Activated CD8-positive, alpha-beta memory T cell treated with anti-CD3 and anti-CD28 coated beads for 24 hours (primary cell): ENCODE data around the gene STXBP6.

Experiments used
- DNase-seq: peaks from one replicate; pipeline ENCODE4 v3.0.0-alpha.2; 2020

Gene STXBP6

DNA sequence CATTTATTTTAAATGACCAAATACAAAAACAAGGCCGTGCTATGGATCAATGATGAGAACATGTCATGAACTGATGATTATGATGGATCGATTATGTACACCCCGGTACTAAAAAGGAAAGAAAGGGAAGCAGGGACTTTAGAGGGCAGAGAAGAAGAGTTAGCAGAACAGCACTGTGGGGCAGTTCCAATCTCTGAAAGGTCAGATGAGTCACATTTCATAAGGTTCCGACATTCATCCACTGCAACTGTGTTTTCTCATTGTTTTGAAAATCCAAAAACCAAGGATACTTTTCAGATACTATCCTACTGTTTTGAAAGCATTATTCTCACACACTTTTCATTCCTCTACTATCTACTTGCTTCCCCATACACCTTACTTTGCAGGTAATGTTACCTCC, 169.3 kb downstream of the STXBP6 start:
- no peak for DNase-seq

DNA sequence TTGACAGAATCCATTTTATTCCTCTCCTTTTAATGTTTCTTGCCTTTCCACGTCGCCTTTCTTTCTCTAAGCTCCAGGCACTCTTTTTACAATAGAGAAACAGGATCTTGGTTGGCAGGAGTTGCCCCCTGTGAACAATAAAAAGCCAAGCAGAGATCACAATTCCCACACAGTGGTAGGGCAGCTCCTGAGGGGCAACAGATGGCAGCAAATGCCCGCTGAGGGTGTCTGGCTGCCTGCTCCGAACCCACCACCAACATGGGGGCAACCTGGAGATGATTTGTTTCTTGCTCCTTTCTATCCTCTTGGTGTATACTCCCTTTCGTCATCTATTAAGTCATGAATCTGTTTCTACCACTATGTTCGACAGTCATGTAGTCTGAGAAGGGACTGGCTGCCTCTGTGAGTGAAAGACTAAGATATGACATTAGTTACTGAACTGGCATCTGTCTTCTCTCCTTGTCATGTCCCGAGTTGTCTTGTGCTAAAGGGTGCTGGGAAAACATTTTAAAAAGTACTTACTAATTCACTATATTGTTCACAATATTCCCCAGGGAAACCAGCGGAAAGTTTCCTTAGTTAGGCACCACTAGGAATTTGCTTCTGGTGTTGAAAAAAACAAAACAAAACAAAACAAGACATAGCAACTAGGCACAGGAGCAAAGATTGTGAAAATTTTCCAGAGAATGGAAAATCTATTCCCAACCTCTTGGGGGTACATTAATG, 170.1 kb downstream of the STXBP6 start:
- DNase-seq: no peak

DNA sequence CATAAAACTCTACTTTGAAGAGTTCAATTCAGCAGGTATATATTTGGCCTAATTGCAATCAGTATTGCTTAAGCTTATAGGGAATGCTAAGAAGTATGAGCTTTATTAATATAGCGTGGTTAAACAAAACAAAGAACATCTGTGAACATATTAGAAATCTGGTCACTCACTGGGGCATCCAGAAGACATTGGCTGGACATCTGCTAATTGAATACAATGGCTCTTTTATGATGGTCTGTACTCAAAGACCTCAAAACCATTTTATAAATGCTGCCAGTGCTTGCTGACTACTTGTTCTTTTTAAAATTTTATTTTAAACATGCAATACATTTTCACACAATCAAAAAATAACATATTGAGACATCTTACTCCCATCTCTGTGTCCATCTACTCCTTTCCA, 173.0 kb downstream of the STXBP6 start:
- no peak for DNase-seq

DNA sequence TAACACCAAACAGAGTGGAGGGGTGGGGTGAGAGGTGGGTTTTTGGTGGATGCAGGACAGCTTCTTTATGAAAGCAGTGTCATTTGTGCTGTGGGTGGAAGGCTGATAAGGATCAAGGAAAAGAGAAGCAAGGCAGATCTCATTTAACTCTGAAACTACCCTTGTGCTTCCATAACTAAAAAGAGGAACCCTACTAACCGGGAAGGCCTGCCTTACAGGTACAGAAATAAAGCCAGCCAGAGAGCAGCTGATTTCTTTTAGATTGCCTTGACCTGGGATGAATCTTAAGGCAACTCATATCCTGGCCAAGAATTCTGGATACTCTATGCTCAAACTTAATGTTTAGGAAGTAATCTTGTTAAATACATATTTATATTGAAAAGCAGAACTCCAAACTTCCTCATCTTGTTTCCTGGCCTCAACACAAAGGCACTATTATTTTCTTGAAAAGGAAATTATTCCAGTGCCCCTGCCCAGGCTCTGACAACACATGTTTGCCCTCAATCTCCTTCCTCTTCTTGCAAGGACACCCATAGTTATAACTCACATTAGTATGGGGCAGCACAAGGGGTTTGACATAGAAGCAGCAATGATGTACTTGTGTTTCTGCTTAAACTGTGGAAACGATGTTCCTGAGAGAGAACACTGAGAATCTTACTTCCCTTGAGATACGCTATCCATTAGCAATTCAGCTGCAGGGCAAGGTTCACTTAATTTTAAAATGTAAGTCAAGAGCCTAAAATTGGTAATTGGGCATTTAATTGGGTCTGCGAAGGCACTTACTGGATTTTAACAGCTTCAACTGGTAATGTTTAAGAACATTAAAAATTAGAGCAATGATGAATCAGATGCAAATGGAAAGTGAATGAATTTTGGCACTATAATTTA, 173.7 kb downstream of the STXBP6 start:
- DNase-seq: no peak

DNA sequence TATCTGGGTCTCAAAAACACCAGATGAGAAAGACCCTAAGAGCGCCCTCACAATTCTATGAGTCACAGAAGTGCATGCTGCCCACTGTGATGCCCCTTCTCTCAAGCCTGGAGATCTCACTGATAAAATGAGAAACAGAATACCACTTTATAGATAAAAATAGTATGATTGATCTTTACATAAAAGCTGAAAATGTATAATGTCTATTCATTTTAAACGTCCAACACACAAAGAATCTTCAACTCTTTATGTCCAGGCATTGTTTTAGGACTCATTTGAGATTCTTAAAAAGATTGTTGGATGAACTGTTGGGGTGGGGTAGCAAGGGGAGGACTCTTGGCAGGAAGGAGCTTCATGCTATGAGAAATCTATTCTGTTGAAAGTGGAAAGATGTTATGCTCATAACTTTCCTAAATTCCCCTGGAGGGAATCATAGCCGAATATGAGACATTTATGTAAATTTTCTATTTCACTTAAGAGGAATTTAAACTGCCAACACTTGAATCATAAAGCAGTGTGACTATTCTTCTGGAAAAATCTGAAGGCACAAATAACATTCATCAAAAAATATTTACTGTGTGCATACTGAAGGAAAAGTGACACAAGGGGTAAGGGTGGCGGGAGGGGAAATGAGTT, 174.6 kb downstream of the STXBP6 start:
- no peak for DNase-seq

DNA sequence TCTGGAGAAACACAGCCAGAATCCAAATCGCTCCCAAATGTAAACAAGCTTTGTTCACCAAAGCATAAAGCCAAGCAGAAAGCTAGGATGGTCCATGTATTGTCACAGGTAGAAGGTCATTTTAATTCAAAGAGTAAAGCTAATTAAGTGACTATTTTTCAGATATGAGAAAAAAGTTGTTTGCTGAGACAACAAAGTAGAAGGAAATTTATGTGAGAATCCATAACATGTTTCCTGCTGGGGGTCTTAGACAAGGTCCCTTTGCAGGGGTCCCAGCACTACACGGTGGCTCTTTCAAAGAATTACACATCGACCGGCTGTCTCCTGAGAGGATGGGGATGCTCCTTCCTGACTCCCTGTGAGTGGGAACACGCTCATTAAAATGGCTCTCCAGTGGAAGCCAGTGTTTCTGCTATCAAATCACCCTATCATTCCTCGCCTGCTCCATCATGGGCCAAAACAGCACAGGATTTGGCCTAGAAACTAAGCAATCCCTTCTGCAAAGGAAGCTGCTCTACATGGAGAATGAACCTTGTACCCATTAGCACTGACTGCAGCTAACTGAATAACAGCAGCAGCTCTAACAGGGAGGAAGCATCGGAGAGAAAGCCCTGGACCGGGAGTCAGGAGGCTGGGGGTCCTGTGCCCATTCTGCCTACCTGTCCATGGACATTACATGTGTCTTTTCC, 175.3 kb downstream of the STXBP6 start:
- no peak for DNase-seq

DNA sequence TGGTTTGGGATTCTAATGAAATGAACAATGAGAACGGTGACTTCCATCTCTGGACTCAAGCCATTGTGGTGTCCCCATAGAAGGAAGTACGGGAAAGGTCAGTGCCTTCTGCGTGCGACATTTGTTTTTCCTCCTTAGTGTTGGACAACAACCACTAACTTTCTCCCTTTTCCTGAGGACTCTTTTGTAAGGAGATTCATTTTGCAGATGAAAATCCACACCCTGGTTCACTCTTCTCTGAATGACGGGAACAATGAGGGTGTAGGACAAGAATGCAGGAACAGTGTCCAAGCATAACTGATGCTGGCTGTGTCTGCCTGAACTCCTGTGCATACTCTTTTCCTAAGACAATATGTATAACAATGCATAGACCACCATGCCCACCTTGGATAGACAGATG, 176.4 kb downstream of the STXBP6 start:
- no peak for DNase-seq

DNA sequence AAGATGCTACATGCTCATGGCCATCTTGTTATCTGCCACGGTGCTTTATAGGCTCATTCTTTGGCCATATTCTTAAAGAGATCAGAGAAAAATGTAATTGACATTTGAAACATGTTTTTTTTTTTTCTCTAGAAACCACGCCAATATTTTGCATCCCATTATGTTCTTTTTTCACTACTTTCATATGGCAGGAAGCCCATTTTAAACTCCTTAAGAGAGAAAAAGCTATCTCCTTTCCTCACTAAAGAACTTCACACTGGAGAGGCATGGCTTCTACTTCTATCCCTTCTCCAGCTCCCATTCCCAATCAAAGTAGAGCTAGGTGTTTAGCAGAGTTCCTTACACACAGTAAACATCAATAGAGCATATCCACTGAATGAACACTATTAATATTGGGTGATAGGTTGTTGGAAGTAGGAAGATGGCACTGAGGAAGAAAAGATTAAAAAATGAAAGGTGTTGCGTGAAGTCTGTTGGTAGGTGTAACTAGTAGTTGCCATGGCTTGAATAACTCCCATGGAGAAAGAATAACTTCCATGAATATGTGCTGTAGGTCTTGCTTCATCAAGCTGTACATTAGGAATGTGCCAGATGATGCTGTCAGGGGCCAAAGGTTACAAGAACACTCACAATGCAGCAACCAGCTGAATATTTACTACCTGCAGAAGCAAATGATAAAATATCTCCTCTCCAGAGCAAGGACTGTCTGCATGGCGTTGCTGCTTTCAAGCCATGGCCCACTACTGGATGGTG, 178.8 kb downstream of the STXBP6 start:
- DNase-seq: no peak

DNA sequence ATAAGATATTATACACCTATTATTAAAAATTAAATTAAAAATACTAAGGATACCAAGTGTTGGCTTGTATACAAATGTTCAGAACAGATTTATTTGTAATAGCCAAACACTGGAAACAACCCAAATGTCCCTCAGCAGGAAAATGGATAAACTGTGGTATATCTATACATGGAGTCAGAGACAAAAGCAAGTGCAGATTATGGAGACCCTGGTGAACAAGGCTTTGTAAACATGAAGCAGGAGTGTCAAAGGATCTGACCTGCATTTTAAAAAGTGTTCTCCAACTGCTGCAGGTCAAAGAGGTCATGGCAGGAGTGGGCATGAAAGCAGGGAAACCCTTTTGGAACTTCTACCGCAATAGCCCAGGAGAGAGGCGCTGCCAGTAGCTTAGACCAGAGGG, 181.6 kb downstream of the STXBP6 start:
- DNase-seq: no peak

DNA sequence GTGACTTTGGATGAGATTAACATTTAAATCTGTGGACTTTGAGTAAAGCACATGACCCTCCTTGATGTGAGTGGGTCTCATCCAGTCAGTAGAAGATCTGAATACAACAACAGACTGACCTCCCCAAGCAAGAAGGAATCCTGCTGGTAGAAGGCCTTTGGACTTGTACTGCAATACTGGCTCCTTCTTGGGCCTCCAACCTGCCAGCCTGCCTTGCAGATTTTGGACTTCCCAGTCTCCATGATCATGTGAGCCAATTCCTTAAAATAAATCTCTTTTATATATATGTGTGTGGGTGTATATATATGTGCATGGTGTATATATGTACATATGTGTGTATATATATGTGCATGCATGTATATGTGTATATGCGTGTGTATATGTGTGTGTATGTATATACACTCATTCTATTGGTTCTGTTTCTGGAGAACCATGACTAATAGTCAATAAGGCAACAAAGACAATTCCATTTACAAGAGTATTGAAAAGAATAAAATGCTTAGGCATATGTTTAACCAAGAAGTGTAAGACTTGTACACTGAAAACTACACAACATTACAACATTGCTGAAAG, 183.8 kb downstream of the STXBP6 start:
- no peak for DNase-seq

DNA sequence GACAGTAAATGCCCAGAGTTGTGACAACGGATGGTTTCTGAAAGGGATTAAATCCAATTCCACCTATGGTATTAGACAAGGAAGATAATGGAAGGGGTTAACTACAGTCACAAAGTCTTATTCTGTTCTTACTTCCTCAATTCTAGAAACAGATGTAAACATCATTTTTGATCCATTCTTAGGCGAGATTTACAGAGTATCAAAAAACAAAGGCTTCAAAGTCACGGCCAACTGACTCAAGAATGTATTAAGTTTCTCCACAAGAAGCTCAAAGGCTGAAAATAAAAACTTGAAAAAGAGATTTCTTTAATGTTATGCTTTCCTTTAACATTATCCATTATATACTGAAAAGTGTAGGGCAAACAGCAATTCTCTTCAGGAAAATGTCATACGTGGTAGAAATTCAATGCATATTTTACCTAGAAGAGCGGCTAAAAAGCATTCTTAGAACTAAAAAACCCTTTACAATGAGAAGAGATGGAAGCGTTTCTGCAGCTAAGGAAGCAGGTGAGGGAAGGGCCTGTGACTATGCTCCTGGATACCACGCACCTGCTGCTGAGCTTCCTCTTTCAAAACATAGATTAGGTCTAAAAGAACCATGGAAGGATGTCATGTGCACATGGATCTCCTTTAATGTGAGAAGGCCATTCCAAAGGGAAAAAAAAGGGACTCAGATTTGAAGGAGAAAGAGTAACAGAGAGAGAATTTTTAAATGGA, 185.8 kb downstream of the STXBP6 start:
- DNase-seq: no peak

DNA sequence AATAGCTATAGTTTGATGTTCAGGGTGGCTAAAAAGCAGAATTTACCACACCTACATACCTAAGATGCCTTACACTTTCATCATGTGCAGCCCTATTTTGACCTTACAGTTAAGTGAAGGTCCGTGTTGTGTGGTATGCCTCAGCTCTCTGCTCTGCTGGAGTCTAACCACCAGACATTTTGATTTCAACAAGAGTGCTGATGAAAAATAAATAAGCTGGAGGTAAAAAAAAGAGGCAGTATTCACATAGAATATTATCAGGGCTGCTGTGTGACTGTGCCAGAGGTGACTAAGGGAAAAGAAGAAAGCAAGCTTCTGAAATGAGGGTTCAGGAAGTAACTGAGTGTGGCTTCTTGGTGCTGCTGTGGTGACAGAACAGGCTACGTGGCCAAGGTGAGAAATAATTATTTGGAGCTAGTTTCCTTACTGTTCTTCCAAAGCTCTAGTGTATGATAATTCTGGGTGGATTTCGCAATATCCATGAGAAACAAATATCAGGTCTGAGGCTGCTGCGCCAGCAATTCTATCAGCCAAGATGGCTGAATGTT, 188.8 kb downstream of the STXBP6 start:
- DNase-seq: no peak

DNA sequence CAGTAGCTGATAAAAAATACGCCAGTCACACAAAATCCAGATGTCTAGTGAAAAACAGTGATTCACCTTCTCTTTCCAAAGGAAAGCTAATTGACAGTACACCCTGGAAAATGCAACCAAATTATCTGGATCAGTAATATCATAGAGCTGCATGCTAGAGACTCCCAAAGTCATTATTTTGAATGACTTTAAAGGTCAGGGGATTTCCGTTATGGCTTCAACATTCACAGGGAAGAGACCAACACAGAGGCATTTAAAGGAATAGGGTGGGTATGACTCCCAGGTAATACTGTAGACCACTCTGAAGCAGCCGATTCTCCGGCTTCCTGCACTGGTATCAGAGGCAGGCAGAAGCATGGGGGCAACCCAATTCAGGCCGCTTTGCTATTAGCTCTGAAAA, 190.4 kb downstream of the STXBP6 start:
- no peak for DNase-seq

DNA sequence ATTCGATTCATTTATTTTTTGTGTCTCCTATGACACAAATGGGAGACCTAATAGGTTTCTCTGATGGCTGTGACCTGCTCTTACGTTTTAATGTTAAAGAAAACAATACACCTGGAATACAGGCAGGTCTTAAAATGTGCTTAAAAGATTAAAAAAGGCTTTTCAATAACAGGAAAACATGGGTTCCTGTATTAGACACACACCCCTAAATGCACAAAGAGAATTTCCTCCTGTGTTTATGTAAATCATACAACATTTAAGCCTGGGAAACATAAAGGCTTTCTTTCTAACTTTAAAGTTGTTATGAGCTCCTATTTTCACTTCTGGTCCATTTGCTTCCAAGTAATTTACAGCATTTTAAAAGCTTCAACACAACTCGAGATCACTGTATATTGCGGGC, 191.3 kb downstream of the STXBP6 start:
- no peak for DNase-seq

DNA sequence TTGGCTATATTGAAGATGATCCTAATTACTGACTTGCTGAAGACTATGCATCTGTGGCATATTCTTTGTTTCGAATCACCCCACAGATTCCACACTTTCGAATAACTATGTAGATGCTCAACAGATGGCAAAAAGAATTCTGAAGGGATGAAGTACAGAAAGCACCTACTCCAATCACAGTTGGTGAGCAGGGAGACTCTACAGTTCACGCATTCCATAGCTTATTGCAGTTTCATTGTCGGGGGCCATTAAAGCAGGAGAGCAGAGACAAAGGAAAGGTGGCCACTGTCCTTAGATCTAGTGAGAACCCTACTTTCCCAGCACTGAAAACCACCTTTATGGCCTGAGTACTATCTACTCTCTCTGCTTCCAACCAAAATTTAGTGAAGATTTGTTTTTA, 191.9 kb downstream of the STXBP6 start:
- no peak for DNase-seq

DNA sequence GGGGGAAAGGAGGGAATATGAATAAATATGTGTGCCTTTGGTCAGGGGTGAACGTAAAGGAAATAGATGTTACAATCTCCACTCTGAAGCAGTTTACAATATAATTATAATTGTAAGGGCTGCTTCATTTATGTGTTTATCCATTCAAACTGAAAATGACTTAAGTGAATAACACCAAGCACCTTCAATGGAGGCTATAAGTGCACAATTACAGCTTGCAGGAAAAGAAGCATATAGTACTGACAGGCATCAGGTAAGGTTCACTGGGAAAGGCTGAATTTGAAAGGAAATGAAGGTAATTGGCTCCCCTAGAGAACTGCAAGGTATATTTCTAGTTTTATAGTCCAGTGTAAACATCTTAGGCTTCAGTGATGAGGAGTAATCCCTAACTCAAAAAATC, 192.7 kb downstream of the STXBP6 start:
- DNase-seq: no peak

DNA sequence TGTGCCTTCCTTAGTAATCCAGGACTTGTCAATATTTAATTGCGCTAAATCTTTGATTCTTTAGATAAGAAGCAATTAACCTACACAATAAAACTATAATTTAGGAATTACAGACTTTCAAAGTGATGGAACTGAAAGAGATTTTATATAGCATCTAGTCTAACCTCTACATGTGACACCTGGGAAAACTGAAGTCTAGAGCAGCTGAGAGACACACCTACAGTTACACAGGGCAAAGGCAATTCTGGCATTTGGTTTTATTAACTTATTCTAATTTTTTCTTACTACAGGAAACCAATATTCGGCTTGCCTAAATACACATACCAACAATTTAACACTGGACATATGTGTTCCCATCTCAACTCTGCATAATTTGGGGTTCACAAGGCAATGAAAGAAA, 196.5 kb downstream of the STXBP6 start:
- DNase-seq: no peak

DNA sequence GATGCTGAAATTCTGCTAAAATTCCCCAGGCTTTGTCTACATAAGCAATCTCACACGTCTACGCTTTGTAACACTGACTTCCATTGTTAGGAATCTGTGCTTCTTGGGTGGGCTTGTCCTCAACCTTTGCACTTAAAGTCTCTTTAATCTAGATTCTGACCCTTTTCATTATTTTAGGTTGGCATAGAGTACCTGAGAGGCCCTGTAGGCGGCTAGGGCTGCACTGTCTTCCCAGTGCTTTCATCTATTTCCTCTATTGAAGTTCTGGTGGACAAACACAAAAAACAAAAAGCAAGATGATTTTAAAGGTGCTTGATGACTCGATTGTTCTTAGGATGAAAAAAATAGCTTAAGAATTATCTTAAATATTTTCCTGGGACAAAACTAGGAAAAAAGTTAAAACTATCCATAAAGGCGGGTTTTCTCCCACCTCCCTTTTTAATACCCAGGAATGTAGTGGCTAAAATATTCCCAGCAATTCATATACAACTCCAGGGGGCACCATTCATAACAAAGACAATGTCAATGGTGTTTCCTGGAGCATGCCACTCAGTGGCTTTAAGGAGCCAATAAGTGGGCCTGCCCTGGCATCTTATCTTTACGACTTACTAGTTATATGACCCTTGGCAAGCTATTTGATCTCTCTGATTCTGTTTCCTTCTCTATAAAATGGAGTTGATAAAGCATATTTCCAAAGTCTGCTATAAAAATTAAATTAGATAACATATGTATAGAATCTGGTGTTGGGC, 197.5 kb downstream of the STXBP6 start:
- no peak for DNase-seq

DNA sequence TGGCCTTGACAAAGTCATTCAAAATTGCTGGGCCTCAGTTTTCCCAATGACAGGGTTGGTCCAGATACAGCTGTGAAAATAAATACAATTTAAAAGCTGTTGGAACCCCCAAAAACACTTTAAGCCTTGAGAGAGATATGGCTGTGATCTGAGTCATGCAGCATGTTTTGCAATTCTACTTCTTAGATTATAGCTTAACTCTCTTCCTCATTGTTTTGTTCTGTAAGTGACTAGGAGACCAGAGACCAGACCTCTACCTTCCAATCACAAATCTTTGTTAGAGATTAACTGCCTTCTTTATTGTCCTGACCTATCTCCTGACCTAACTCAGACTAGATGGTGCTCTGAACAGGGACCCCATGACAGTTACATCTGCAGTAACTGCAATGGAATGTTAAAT, 198.1 kb downstream of the STXBP6 start:
- no peak for DNase-seq

DNA sequence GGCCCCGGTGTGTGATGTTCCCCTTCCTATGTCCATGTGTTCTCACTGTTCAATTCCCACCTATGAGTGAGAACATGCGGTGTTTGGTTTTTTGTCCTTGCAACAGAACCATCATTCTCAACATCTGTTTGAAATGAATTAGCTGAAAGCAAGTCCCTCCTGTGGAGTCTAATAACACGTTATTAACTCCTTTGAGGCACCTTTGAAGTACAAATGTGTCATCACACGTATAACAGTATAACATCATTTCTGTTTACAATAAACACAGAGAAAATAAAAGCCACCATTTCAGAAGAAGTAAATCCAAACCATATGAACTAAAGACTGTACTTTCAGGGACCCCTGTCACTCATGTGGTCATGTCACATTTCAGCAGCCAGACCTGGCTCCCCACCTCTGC, 198.5 kb downstream of the STXBP6 start:
- DNase-seq: no peak
